MCF 10A (cell line): ENCODE data around the gene QKI. TPM values are rescaled to one million over a fixed set of nuclear protein-coding genes. Genes with fewer than 3 reads are reported as not detected.

Experiments
- BruUV-seq: library from RNA; stranded (reverse); fragments of 400-500 nt; replicated peaks from 2 replicates; lab custom pipeline; 2021; lab: Mats Ljungman, UMichigan
- CTCF ChIA-PET: fragments of 300-600 bp; sonication (Branson Sonifier 250); formaldehyde crosslinking; extraction: SDS; loops from one replicate; lab custom pipeline; 2021; ENCODE audit warnings: antibody characterized with exemption, inconsistent platforms; lab: Yijun Ruan, JAX
- POLR2A ChIA-PET: fragments of 300-600, 350-650 bp; sonication (Branson Sonifier 250); formaldehyde crosslinking; extraction: SDS; loops from one replicate; lab custom pipeline; 2020; ENCODE audit warnings: antibody characterized with exemption, inconsistent platforms; lab: Yijun Ruan, JAX
- DNase-seq: peaks from one replicate; pipeline ENCODE4 v3.0.0-alpha.2; 2018; ENCODE audit not compliant: unreplicated experiment
- H3K27ac Mint-ChIP-seq: one replicate; pipeline ENCODE4 v1.8.0; 2022; ENCODE audit warnings: mild to moderate bottlenecking, low read depth, mixed read lengths; ENCODE audit not compliant: unreplicated experiment
- H3K27me3 Mint-ChIP-seq: one replicate; pipeline ENCODE4 v1.8.0; 2022; ENCODE audit warnings: mixed read lengths; ENCODE audit not compliant: insufficient read depth, unreplicated experiment
- H3K36me3 Mint-ChIP-seq: one replicate; pipeline ENCODE4 v1.8.0; 2022; ENCODE audit warnings: mild to moderate bottlenecking, moderate library complexity, mixed read lengths; ENCODE audit not compliant: insufficient read depth, unreplicated experiment
- H3K4me1 Mint-ChIP-seq: one replicate; pipeline ENCODE4 v1.8.0; 2022; ENCODE audit warnings: mixed read lengths; ENCODE audit not compliant: insufficient read depth, unreplicated experiment
- H3K4me3 Mint-ChIP-seq: one replicate; pipeline ENCODE4 v1.8.0; 2022; ENCODE audit warnings: mild to moderate bottlenecking, moderate library complexity, mixed read lengths; ENCODE audit not compliant: unreplicated experiment
- H3K9me3 Mint-ChIP-seq: one replicate; pipeline ENCODE4 v1.8.0; 2022; ENCODE audit warnings: mixed read lengths; ENCODE audit not compliant: unreplicated experiment
- intact Hi-C: fragments of 100-400 bp; cut with micrococcal nuclease; formaldehyde crosslinking; loops from 2 replicates; pipeline ENCODE4 v1.14.1; 2022
- total RNA-seq: library from RNA; stranded (reverse); gene quantifications from 2 replicates; pipeline ENCODE4 v1.2.3, GENCODE V29; 2022
- TF ChIP-seq, protein P1 (sequence below): fragments of 200-600 bp; IDR thresholded peaks from one replicate; pipeline ENCODE4 v1.8.0; 2022; ENCODE audit warnings: antibody characterized with exemption, mild to moderate bottlenecking; ENCODE audit not compliant: unreplicated experiment

Gene QKI
- total RNA-seq, 1 experiment from 2014 or later: 272 TPM

DNA sequence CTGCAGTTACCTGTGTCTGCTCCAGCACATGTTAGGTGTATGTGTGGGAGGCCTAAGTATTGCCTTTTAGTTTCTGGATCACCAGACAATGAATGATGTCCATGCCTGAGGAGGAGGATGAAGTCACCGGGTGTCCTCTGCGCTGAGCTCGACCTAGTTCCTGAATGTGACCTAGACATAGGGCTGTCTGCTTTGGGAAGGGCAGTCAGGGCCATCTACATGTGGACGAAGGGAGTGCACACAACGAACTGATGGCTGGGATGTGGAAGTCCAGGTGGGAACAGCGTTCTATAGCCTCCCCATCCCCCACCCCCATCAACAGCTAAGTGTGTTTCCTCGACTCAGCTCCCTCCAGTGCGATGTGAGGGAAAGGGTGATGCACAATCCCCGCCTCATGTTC is 186.3 kb downstream of the QKI start:
- H3K36me3 Mint-ChIP-seq: peaks cover 6% of the 10 kb centered on the region
- ChIA-PET POLR2A (interaction anchor here (1.3 kb wide), 1 partner anchor 13 kb away, joined by 5 read pairs; no protein-coding TSS in a partner anchor), CTCF (interaction anchor here (0.6 kb wide), 1 partner anchor 321 kb away, joined by 3 read pairs; no protein-coding TSS in a partner anchor)
- no peaks in the 10 kb centered on the region for H3K4me1 Mint-ChIP-seq
- TF ChIP-seq, protein P1, sequence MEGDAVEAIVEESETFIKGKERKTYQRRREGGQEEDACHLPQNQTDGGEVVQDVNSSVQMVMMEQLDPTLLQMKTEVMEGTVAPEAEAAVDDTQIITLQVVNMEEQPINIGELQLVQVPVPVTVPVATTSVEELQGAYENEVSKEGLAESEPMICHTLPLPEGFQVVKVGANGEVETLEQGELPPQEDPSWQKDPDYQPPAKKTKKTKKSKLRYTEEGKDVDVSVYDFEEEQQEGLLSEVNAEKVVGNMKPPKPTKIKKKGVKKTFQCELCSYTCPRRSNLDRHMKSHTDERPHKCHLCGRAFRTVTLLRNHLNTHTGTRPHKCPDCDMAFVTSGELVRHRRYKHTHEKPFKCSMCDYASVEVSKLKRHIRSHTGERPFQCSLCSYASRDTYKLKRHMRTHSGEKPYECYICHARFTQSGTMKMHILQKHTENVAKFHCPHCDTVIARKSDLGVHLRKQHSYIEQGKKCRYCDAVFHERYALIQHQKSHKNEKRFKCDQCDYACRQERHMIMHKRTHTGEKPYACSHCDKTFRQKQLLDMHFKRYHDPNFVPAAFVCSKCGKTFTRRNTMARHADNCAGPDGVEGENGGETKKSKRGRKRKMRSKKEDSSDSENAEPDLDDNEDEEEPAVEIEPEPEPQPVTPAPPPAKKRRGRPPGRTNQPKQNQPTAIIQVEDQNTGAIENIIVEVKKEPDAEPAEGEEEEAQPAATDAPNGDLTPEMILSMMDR: no peak
- intact Hi-C loops: no loop called here
- H3K9me3 Mint-ChIP-seq: peaks cover 14% of the 10 kb centered on the region
- no peak overlapping the region for H3K27ac Mint-ChIP-seq
- no peaks in the 10 kb centered on the region for H3K27me3 Mint-ChIP-seq
- BruUV-seq: no TSS peak
- H3K4me3 Mint-ChIP-seq: no peak overlapping the region
- DNase-seq: no peak

DNA sequence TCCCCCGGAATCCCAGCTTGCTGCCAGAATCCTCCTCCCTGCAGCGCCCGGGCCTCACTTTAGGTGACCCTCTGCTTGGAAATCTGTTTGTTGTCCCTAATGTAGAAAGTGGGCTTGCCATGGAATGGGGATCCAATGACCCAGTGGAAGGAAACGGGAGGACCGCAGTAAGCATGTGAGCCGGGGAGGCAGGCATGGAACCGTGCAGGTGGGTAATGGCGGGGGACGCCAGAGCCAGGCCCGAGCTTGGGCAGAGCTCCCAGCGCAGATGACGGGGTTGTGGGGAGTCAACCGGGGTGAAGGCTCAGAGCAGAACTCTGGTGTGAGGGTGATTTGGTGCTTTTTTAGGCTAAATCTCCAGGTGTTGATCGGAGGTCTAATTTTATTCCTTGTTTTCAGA is 188.3 kb downstream of the QKI start:
- no peak overlapping the region for H3K27ac Mint-ChIP-seq
- intact Hi-C loops: no loop called here
- H3K4me1 Mint-ChIP-seq: no peaks in the 10 kb centered on the region
- BruUV-seq: no TSS peak
- H3K27me3 Mint-ChIP-seq: no peaks in the 10 kb centered on the region
- CTCF ChIA-PET: interaction anchor here (0.6 kb wide), 1 partner anchor 63 kb away, joined by 4 read pairs; no protein-coding TSS in a partner anchor
- H3K4me3 Mint-ChIP-seq: no peak overlapping the region
- H3K9me3 Mint-ChIP-seq: no peaks in the 10 kb centered on the region
- DNase-seq: no peak
- H3K36me3 Mint-ChIP-seq: peaks cover 6% of the 10 kb centered on the region
- POLR2A ChIA-PET: no interaction called here
- TF ChIP-seq, protein P1: no peak

DNA sequence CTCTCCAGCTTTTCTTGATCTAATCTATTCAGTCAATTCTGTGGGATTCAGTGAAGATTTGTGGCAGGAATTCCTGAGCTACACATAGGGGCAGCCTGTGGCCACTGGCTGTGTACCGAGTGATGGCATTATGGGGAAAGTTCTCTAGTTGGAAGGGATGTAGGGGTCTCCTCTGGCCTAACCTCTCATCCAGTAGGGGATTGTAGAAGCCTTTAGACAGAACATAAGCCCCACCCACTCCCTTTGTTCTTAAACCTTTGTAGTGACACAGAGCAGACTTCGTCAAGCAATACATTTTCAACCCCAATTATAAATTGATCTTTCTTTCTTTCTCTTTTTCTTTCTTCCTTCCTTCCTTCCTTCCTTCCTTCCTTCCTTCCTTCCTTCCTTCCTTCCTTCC is 188.9 kb downstream of the QKI start:
- no peaks in the 10 kb centered on the region for H3K4me1 Mint-ChIP-seq
- intact Hi-C loops: no loop called here
- BruUV-seq: no TSS peak
- H3K27me3 Mint-ChIP-seq: no peaks in the 10 kb centered on the region
- POLR2A ChIA-PET: no interaction called here
- TF ChIP-seq, protein P1: no peak
- CTCF ChIA-PET: interaction anchor here (0.6 kb wide), 1 partner anchor 64 kb away, joined by 4 read pairs; no protein-coding TSS in a partner anchor
- H3K4me3 Mint-ChIP-seq: no peak overlapping the region
- H3K36me3 Mint-ChIP-seq: peaks cover 6% of the 10 kb centered on the region
- no peaks in the 10 kb centered on the region for H3K9me3 Mint-ChIP-seq
- DNase-seq: no peak
- no peak overlapping the region for H3K27ac Mint-ChIP-seq

DNA sequence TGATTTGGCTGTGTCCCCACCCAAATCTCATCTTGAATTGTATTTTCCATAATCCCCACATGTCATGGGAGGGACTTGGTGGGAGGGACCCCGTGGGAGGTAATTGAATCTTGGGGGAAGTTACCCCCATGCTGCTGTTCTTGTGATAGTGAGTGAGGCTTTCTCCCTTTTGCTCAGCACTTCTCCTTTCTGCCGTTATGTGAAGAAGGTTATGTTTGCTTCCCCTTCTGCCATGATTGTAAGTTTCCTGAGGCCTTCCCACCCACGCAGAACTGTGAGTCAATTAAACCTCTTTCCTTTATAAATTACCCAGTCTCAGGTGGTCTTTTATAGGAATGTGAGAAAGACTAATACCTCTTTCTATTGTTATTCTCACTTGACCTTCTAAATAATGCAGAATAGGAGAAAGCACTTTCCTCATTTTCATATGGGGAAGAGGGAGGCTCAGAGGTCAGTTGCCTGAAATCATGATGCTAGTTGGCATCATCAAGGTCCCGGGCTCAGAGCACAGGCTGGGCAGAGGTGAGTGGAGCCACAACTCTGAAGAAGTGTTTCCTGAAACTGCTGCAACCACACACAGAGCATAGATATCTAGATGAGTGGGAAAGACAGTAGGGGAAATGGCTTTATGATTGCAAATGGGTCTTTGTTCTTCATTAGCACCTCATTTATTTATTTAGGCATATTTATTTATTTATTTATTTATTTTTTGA is 191.0 kb downstream of the QKI start:
- BruUV-seq: no TSS peak
- H3K27me3 Mint-ChIP-seq: no peaks in the 10 kb centered on the region
- TF ChIP-seq, protein P1: no peak
- ChIA-PET POLR2A (no interaction called here), CTCF (no interaction called here)
- H3K27ac Mint-ChIP-seq: no peak overlapping the region
- no peaks in the 10 kb centered on the region for H3K36me3 Mint-ChIP-seq
- DNase-seq: no peak
- intact Hi-C loops: no loop called here
- no peaks in the 10 kb centered on the region for H3K9me3 Mint-ChIP-seq
- H3K4me3 Mint-ChIP-seq: no peak overlapping the region
- H3K4me1 Mint-ChIP-seq: no peaks in the 10 kb centered on the region
